ENCODE measurements around the gene CBX1. TPM values are rescaled to one million over a fixed set of nuclear protein-coding genes. Genes with fewer than 3 reads are reported as not detected.

Gene CBX1
- total RNA-seq, 4 donors from 2014 or later: 3.7 to 28.3 (median 12.8) TPM

- Histone ChIP-seq H3K4me1 (peaks cover 6 to 29% (median 19%) of the 10 kb centered on the region in 4 donors), H3K4me3 (no peak overlapping the region), H3K27ac (no peak overlapping the region), H3K27me3 (no peaks in the 10 kb centered on the region), H3K9me3 (no peaks in the 10 kb centered on the region), H3K36me3 (no peaks in the 10 kb centered on the region)
- in situ Hi-C loops (cut with MboI; ENCODE audit: low pct_ligation_motif_present in 1 of 4, low pct_unique_long_range_greater_than_20kb in 1 of 4, low sequenced_read_pairs in 3 of 4) (no loop called here), intact Hi-C loops (cut with DNase I; ENCODE audit: low total_unique reads) (no loop called here)
- 81 to 85% methylated on average over 5 to 7 of the region's 7 CpGs for WGBS, 2 donors (ENCODE audit: low coverage in 1 of 2)
- TF ChIP-seq POLR2AphosphoS5 (IDR thresholded peaks at IDR 0.05): no peak
- TF ChIP-seq CTCF (IDR thresholded peaks at IDR 0.05): no peak
- TF ChIP-seq POLR2A (IDR thresholded peaks at IDR 0.05): no peak
- no peak for TF ChIP-seq EP300 (IDR thresholded peaks at IDR 0.05; ENCODE audit: low read depth)
- no peak for DNase-seq
These were observed 3.2 kb upstream of the CBX1 start for GRCh38 chr17:48104440-48104839.

DNA sequence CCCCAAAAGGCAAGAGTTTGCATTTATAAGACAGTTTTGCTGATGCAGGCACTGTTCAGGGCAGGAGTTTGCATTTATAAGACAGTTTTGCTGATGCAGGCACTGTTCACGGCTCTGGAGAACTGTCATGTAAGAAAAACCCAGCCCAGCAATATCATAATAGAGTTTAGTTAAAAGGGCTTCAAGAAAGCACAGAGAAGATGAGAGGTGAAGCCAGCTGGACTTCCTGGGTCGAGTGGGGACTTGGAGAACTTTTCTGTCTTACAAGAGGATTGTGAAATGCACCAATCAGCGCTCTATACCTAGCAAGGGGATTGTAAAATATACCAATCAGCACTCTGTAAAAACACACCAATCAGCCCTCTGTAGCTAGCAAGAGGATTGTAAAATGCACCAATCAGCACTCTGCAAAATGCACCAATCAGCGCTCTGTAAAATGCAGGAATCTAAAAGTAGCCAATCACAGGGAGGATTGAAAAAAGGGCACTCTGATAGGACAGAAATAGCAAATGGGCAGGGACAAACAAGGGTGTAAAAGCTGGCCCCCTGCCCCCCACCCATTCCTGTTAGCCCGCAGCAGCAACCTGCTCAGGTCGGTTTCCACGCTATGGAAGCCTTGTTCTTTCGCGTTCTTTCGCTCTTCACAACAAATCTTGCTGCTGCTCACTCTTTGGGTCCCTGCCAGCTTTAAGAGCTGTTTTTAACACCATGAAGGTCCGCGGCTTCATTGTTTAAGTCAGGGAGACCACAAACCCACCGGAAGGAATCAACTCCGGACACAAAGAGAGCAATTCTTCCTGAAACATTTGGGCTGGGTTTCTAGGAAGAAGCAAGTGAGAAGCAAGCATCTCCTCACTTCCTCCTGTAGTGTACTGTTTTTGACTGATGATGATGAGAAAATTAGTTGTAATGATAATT, 1.8 kb upstream of the CBX1 start:
- Histone ChIP-seq H3K36me3 (no peaks in the 10 kb centered on the region), H3K27me3 (no peaks in the 10 kb centered on the region), H3K27ac (no peak overlapping the region), H3K9me3 (no peaks in the 10 kb centered on the region), H3K4me1 (peaks cover 0 to 25% (median 14%) of the 10 kb centered on the region in 4 donors), H3K4me3 (no peak overlapping the region)
- in situ Hi-C loops (cut with MboI; ENCODE audit: low pct_ligation_motif_present in 1 of 4, low pct_unique_long_range_greater_than_20kb in 1 of 4, low sequenced_read_pairs in 3 of 4) (no loop called here), intact Hi-C loops (cut with DNase I; ENCODE audit: low total_unique reads) (no loop called here)
- DNase-seq: no peak
- TF ChIP-seq EP300 (IDR thresholded peaks at IDR 0.05; ENCODE audit: low read depth) (no peak), POLR2AphosphoS5 (IDR thresholded peaks at IDR 0.05) (no peak), CTCF (IDR thresholded peaks at IDR 0.05) (no peak), POLR2A (IDR thresholded peaks at IDR 0.05) (no peak)
- WGBS, 2 donors (ENCODE audit: low coverage in 1 of 2): 73 to 77% methylated on average over 3 to 14 of the region's 14 CpGs

DNA sequence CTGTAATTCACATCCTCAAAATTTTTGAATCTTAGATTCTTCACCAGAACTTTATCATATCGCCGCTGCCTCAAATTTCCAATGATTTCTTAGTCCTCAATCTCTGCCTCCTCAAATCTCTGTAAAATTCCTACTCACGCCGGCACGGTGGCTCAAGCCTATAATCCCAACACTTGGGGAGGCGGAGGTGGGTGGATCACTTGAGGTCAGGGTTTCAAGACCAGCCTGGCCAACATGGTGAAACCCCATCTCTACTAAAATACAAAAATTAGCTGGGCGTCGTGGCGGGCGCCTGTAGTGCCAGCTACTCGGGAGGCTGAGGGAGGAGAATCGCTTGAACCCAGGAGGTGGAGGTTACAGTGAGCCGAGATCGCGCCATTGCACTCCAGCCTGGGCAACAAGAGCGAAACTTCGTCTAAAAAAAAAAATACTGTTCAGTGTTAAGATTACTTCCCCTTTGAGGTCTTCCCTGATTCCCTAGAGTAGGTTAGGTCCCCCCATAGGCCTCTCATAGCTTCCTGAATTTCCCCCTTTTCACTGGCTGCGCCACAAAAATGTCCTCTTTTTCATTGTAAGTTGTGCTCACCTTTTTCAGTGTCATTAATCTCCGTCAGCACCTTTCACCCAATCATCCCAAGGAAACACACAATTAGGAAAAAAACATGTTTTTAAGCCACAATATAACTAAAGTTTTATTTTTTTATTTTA, 919 bp upstream of the CBX1 start:
- no peak for DNase-seq
- TF ChIP-seq POLR2AphosphoS5 (IDR thresholded peaks at IDR 0.05) (no peak), CTCF (IDR thresholded peaks at IDR 0.05) (no peak), POLR2A (IDR thresholded peaks at IDR 0.05) (no peak), EP300 (IDR thresholded peaks at IDR 0.05; ENCODE audit: low read depth) (no peak)
- Histone ChIP-seq H3K27me3 (no peaks in the 10 kb centered on the region), H3K36me3 (no peaks in the 10 kb centered on the region), H3K9me3 (no peaks in the 10 kb centered on the region), H3K27ac (peak overlapping the region in 3 of 4 donors; percentile 92 to 98 (median 98)), H3K4me1 (peaks cover 0 to 31% (median 14%) of the 10 kb centered on the region in 4 donors), H3K4me3 (peak overlapping the region in 2 of 4 donors; percentile 87 to 98)
- in situ Hi-C loops (cut with MboI; ENCODE audit: low pct_ligation_motif_present in 1 of 4, low pct_unique_long_range_greater_than_20kb in 1 of 4, low sequenced_read_pairs in 3 of 4): no loop called here
- intact Hi-C loops (cut with DNase I; ENCODE audit: low total_unique reads): no loop called here
- 79 to 89% methylated on average over 5 to 19 of the region's 19 CpGs for WGBS, 2 donors (ENCODE audit: low coverage in 1 of 2)

DNA sequence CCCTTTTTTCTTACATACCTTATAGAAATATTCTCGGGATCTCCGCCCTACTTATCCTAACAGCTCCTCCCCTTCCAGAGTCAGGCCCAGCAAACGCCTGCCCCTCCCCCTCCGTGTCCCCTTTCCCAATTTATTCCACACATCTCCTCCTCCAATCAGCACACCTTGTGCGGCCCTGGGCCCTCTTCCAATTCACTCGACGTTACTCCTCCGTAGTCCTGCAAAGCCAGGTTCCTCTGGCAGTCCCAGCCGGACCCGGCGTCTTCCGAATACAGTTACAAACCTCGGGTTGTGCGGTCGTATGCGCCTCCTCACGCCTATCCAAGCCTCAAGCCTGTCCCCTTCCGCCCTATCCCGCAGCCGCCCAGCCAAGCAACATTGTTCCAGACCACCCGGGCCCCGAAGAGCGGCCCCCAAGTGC, 677 bp downstream of the CBX1 start:
- Histone ChIP-seq H3K9me3 (no peaks in the 10 kb centered on the region), H3K27me3 (no peaks in the 10 kb centered on the region), H3K4me1 (peaks cover 0 to 43% (median 18%) of the 10 kb centered on the region in 4 donors), H3K4me3 (peak overlapping the region; percentile 75 to 98 (median 86)), H3K27ac (peak overlapping the region; percentile 89 to 98 (median 95)), H3K36me3 (no peaks in the 10 kb centered on the region)
- no peak for TF ChIP-seq CTCF (IDR thresholded peaks at IDR 0.05)
- no peak for TF ChIP-seq POLR2A (IDR thresholded peaks at IDR 0.05)
- no peak for TF ChIP-seq EP300 (IDR thresholded peaks at IDR 0.05; ENCODE audit: low read depth)
- TF ChIP-seq POLR2AphosphoS5 (IDR thresholded peaks at IDR 0.05): no peak
- DNase-seq: peak; percentile 54
- intact Hi-C loops (cut with DNase I; ENCODE audit: low total_unique reads) (no loop called here), in situ Hi-C loops (cut with MboI; ENCODE audit: low pct_ligation_motif_present in 1 of 4, low pct_unique_long_range_greater_than_20kb in 1 of 4, low sequenced_read_pairs in 3 of 4) (no loop called here)
- WGBS, 2 donors (ENCODE audit: low coverage in 1 of 2): 0% methylated on average over 4 to 21 of the region's 23 CpGs

All from transverse colon (tissue), 4 donors.